ENCODE measurements around the gene SPAG4.

SPAG4 gene

DNA sequence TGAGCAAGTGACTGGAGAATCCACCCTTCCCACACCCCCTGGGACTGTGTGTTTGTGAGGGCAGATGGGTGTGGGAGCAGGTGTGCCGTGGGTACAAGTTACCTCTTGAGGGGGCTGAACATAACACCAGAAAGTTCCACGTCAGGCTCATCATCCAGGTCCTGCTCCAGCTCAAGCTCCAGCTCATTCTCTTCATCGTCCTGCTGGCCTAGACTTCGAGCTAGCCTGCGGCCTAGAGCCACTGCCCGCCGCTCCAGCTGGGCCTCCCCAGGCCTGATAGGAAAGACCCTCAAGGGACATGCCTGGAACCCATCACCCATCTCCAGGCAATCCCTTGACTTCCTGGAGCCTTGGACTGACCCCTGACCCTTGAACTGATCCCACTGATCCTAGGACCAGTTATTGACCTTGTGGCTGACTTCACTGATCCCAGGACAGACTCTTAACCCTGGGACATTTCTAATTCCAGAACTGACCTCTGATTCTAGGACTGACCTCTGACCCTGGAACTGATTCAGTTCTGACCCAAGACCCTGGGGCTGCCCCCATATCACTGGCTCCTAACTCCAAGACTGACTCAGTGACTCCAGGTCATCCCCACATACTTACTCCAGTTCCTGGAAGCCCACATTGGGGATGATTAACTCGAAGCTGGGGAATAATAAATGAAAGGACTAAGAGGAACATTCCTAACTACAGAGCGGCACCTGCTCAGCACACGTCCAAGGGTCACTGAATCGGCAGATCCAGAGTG is 11.8 kb upstream of the SPAG4 start:
- peaks cover 1% of the 10 kb centered on the region for H3K27me3 ChIP-seq (replicated peaks; ENCODE audit: control insufficient read depth, insufficient read depth, low read length)
- TF ChIP-seq, protein P1, sequence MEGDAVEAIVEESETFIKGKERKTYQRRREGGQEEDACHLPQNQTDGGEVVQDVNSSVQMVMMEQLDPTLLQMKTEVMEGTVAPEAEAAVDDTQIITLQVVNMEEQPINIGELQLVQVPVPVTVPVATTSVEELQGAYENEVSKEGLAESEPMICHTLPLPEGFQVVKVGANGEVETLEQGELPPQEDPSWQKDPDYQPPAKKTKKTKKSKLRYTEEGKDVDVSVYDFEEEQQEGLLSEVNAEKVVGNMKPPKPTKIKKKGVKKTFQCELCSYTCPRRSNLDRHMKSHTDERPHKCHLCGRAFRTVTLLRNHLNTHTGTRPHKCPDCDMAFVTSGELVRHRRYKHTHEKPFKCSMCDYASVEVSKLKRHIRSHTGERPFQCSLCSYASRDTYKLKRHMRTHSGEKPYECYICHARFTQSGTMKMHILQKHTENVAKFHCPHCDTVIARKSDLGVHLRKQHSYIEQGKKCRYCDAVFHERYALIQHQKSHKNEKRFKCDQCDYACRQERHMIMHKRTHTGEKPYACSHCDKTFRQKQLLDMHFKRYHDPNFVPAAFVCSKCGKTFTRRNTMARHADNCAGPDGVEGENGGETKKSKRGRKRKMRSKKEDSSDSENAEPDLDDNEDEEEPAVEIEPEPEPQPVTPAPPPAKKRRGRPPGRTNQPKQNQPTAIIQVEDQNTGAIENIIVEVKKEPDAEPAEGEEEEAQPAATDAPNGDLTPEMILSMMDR (IDR thresholded peaks at IDR 0.05; ENCODE audit: insufficient read depth, low read length, poor library complexity, severe bottlenecking): no peak
- no peaks in the 10 kb centered on the region for H3K36me3 ChIP-seq (ENCODE audit: control insufficient read depth, insufficient read depth, low read length)
- no peak for DNase-seq (ENCODE audit: extremely low read depth, insufficient read length)
- no peak overlapping the region for H3K4me3 ChIP-seq (replicated peaks; ENCODE audit: low read depth, low read length)

DNA sequence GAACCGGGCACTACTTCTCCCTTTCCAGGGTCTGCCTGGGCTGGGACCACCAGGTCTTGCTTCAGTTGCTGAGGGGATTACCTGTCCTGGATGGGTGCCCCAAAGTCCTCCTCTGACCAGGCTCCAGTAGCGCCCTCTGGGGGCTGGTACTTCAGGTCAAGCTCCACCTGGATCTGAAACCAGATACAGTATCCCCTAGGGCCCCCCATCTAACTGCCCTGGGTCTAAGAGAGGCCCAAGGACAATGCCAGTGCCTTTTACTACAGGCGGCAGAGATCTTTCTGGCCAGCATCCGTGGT is 11.2 kb upstream of the SPAG4 start:
- TF ChIP-seq, protein P1 (IDR thresholded peaks at IDR 0.05; ENCODE audit: insufficient read depth, low read length, poor library complexity, severe bottlenecking): peak; percentile 59
- H3K27me3 ChIP-seq (replicated peaks; ENCODE audit: control insufficient read depth, insufficient read depth, low read length): peaks cover 1% of the 10 kb centered on the region
- no peaks in the 10 kb centered on the region for H3K36me3 ChIP-seq (ENCODE audit: control insufficient read depth, insufficient read depth, low read length)
- no peak for DNase-seq (ENCODE audit: extremely low read depth, insufficient read length)
- H3K4me3 ChIP-seq (replicated peaks; ENCODE audit: low read depth, low read length): no peak overlapping the region

DNA sequence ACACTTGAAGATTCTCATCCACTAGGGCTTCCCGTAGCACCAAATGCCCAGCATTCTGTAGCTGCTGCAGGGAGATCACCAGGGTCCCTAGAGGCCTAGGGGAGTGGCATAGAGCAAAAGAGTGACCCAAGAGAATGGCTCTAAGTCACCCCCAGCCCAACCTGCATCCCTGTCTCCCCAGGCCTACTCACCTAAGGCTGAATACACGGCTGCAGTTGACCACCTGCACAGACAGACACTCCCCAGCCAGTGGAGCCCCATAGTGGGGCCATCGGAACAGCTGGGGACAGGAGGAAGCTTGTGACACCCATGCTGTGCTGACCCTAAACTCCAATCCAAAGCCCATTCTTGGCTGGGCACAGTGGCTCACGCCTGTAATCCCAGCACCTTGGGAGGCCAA is 9.5 kb upstream of the SPAG4 start:
- DNase-seq (ENCODE audit: extremely low read depth, insufficient read length): no peak
- TF ChIP-seq, protein P1 (IDR thresholded peaks at IDR 0.05; ENCODE audit: insufficient read depth, low read length, poor library complexity, severe bottlenecking): no peak
- Histone ChIP-seq H3K36me3 (ENCODE audit: control insufficient read depth, insufficient read depth, low read length) (no peaks in the 10 kb centered on the region), H3K4me3 (replicated peaks; ENCODE audit: low read depth, low read length) (no peak overlapping the region), H3K27me3 (replicated peaks; ENCODE audit: control insufficient read depth, insufficient read depth, low read length) (no peaks in the 10 kb centered on the region)

DNA sequence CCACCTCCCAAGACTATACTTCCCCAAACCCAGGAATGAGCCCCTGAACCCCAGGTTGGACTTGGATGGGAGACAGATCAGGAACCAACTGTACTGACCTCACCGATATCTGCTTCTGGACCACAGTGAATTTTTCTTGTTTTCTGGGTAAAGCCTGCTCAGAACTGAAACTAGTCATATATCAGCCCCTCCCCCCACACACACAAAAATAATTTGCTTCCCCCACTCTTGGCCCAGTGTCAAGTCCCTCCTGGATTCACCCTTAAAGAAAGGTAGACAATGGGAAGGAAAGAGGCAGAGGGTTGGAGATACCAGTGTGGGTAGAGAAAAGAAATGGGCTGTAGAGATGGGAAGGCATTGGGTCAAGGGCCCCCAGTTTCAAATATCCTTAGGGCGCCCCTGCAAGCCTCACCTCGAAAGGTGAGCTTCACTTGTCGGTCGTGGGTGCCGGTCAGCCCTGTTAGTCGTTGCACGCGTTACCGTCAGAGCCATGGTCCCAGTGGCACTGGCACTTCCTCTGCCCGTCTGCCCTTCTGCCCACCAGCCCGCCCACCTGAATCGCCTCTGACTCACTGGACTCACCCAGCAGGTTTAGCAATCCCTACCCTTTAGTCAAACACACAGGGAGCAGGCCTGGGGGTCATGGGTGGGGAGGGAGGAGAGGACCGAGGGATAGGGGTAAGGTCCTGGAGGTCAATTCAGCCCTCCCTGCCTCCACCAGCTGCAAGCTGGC is 8.5 kb upstream of the SPAG4 start:
- H3K27me3 ChIP-seq (replicated peaks; ENCODE audit: control insufficient read depth, insufficient read depth, low read length): no peaks in the 10 kb centered on the region
- TF ChIP-seq, protein P1 (IDR thresholded peaks at IDR 0.05; ENCODE audit: insufficient read depth, low read length, poor library complexity, severe bottlenecking): no peak
- no peak overlapping the region for H3K4me3 ChIP-seq (replicated peaks; ENCODE audit: low read depth, low read length)
- no peak for DNase-seq (ENCODE audit: extremely low read depth, insufficient read length)
- no peaks in the 10 kb centered on the region for H3K36me3 ChIP-seq (ENCODE audit: control insufficient read depth, insufficient read depth, low read length)

DNA sequence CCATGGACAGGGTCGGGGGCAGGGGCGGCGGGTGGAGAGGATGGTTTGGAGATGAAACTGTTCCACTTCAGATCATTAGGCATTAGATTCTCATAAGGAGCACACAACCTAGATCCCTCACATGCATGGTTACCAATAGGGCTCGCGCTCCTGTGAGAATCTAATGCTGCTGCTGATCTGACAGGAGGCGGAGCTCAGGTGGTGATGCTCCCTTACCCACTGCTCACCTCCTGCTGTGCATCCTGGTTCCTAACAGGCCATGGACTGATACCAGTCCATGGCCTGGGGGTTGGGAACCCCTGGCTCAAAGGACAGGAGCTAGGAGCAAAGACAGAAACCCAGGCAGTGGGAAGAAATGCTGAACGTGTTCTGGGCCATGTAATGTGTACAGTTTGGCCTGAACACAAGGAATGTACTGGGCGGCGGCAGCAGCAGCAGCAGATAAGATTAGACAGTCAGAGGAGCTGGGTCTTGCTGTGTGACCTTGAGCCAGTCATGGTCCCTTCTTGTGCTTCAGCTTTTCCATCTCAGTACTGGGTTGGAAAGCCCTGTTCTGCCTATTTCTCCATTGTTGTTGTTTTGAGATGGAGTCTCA is 4.7 kb upstream of the SPAG4 start:
- DNase-seq (ENCODE audit: extremely low read depth, insufficient read length): no peak
- no peaks in the 10 kb centered on the region for H3K36me3 ChIP-seq (ENCODE audit: control insufficient read depth, insufficient read depth, low read length)
- TF ChIP-seq, protein P1 (IDR thresholded peaks at IDR 0.05; ENCODE audit: insufficient read depth, low read length, poor library complexity, severe bottlenecking): no peak
- no peaks in the 10 kb centered on the region for H3K27me3 ChIP-seq (replicated peaks; ENCODE audit: control insufficient read depth, insufficient read depth, low read length)
- H3K4me3 ChIP-seq (replicated peaks; ENCODE audit: low read depth, low read length): no peak overlapping the region
